Endothelial cell of umbilical vein (primary cell): Measurements from ENCODE around the gene CRIM1. TPM values are rescaled to one million over a fixed set of nuclear protein-coding genes. Genes with fewer than 3 reads are reported as not detected.
A peak's percentile ranks its signal among the peaks of the same experiment; 100 is the strongest.

Source experiments
- BruUV-seq: library from RNA; stranded (reverse); fragments of 400-500 nt; replicated peaks from 2 replicates; lab custom pipeline; 2021; lab: Mats Ljungman, UMichigan
- CTCF ChIA-PET: fragments of 300-600, 350-600 bp; sonication (Branson Sonifier 250); formaldehyde crosslinking; loops from one replicate; lab custom pipeline; 2021; ENCODE audit warnings: antibody characterized with exemption, inconsistent platforms; lab: Charles Lee
- POLR2A ChIA-PET: fragments of 300-600, 350-600 bp; sonication (Branson Sonifier 250); formaldehyde crosslinking; loops from one replicate; lab custom pipeline; 2021; ENCODE audit warnings: antibody characterized with exemption, inconsistent platforms; lab: Charles Lee
- DNase-seq: peaks from one replicate; pipeline ENCODE4 v3.0.0-alpha.2; 2011; ENCODE audit warnings: low read depth, low spot score
- FAIRE-seq: peaks from 2 replicates; lab custom pipeline; 2011; peaks lifted over from hg19 to GRCh38; lab: Jason Lieb, UNC
- H2AFZ ChIP-seq: 2 replicates; pipeline ENCODE4 v1.6.0; 2012; ENCODE audit warnings: low read depth, low read length, control low read depth, inconsistent platforms
- H3K27ac ChIP-seq: 2 replicates; pipeline ENCODE4 v1.5.1; 2011; ENCODE audit warnings: low read depth, mild to moderate bottlenecking, control low read depth, low read length, moderate library complexity; ENCODE audit not compliant: insufficient read depth
- H3K27me3 ChIP-seq, 2 experiments: 2 replicates each; pipeline versions ENCODE4 v1.6.0 to v1.6.1; 2011; ENCODE audit warnings: low read length in 2 of 2, mixed read lengths in 1 of 2; ENCODE audit not compliant: control insufficient read depth in 2 of 2, insufficient read depth in 2 of 2
- H3K36me3 ChIP-seq, 2 experiments: 2 replicates in 1 of 2; 3 replicates in 1 of 2; pipeline ENCODE4 v1.5.1; 2011; ENCODE audit warnings: low read length in 2 of 2, mild to moderate bottlenecking in 1 of 2, moderate library complexity in 1 of 2; ENCODE audit not compliant: control insufficient read depth in 2 of 2, insufficient read depth in 2 of 2; ENCODE audit errors: extremely low read depth in 1 of 2
- H3K4me1 ChIP-seq: 3 replicates; pipeline ENCODE4 v1.5.1; 2011; ENCODE audit warnings: mild to moderate bottlenecking, low read length; ENCODE audit not compliant: control insufficient read depth, insufficient read depth; ENCODE audit errors: extremely low read depth
- H3K4me2 ChIP-seq: 2 replicates; pipeline ENCODE4 v1.6.1; 2011; ENCODE audit warnings: low read length, control low read depth, mixed read lengths; ENCODE audit not compliant: insufficient read depth
- H3K4me3 ChIP-seq, 3 experiments: fragments of 200-600 bp in 1 of 3; sonication (generic), shearing (Covaris generic) in 1 of 3; replicated peaks in 1 of 3; 2 replicates each; pipeline ENCODE4 v1.5.1; 2011 to 2016; ENCODE audit warnings: control low read depth in 3 of 3, low read length in 3 of 3, mild to moderate bottlenecking in 2 of 3, inconsistent platforms in 1 of 3, low read depth in 1 of 3, moderate library complexity in 1 of 3; ENCODE audit not compliant: insufficient read depth in 1 of 3
- H3K79me2 ChIP-seq: 2 replicates; pipeline ENCODE4 v1.6.0; 2012; ENCODE audit warnings: low read length, inconsistent platforms; ENCODE audit not compliant: control insufficient read depth, insufficient read depth
- H3K9ac ChIP-seq: replicated peaks from 2 replicates; pipeline ENCODE3; 2011; ENCODE audit warnings: low read length, control low read depth; ENCODE audit not compliant: insufficient read depth; ENCODE audit errors: extremely low read depth
- H3K9me1 ChIP-seq: replicated peaks from 3 replicates; pipeline ENCODE4 v1.6.0; 2011; ENCODE audit warnings: mild to moderate bottlenecking, low read length; ENCODE audit not compliant: control insufficient read depth, insufficient read depth; ENCODE audit errors: extremely low read depth
- H3K9me3 ChIP-seq: replicated peaks from 2 replicates; pipeline ENCODE4 v1.5.1; 2012; ENCODE audit warnings: low read length, inconsistent platforms; ENCODE audit not compliant: control insufficient read depth, insufficient read depth
- H4K20me1 ChIP-seq: replicated peaks from 2 replicates; pipeline ENCODE3; 2011; ENCODE audit warnings: mild to moderate bottlenecking, low read length; ENCODE audit not compliant: control insufficient read depth, insufficient read depth; ENCODE audit errors: extremely low read depth
- CTCF ChIP-seq, 2 donors: IDR thresholded peaks; 1 replicate in 1 of 2; 2 replicates in 1 of 2; pipeline ENCODE4 v1.5.1; 2011; ENCODE audit warnings: low read length in 2 of 2, mild to moderate bottlenecking in 2 of 2, moderate library complexity in 2 of 2, control low read depth in 1 of 2, inconsistent platforms in 1 of 2, low read depth in 1 of 2; ENCODE audit not compliant: insufficient read depth in 1 of 2; ENCODE audit errors: extremely low read depth in 1 of 2
- EZH2 ChIP-seq: IDR thresholded peaks from 2 replicates; pipeline ENCODE4 v1.6.1; 2012; ENCODE audit warnings: borderline replicate concordance, low read depth, mild to moderate bottlenecking, moderate library complexity, low read length, inconsistent platforms; ENCODE audit not compliant: severe bottlenecking
- FOS ChIP-seq: IDR thresholded peaks from 2 replicates; pipeline ENCODE4 v1.6.1; 2011; ENCODE audit warnings: mild to moderate bottlenecking, low read length, moderate library complexity, borderline replicate concordance; ENCODE audit not compliant: insufficient read depth
- JUN ChIP-seq: IDR thresholded peaks from 2 replicates; pipeline ENCODE4 v1.6.1; 2011; ENCODE audit warnings: borderline replicate concordance, low read depth; ENCODE audit not compliant: insufficient read length, insufficient read depth
- MAX ChIP-seq: IDR thresholded peaks from 2 replicates; pipeline ENCODE4 v1.6.1; 2011; ENCODE audit not compliant: insufficient read depth, insufficient read length
- MYC ChIP-seq: IDR thresholded peaks from one replicate; pipeline ENCODE4 v1.6.1; 2011; ENCODE audit warnings: mild to moderate bottlenecking, low read depth, low read length
- POLR2A ChIP-seq: IDR thresholded peaks from 2 replicates; pipeline ENCODE4 v1.6.1; 2012; ENCODE audit warnings: low read depth, mild to moderate bottlenecking, control low read depth, low read length
- POLR2AphosphoS5 ChIP-seq: IDR thresholded peaks from 2 replicates; pipeline ENCODE4 v1.6.1; 2012; ENCODE audit warnings: low read depth, mild to moderate bottlenecking, control low read depth, low read length, moderate library complexity; ENCODE audit not compliant: insufficient read depth
- dilution Hi-C: fragments of 300-500 bp; cut with MboI; formaldehyde crosslinking; loops from one replicate; pipeline ENCODE4 v1.15.0; 2019; ENCODE audit warnings: low sequenced_read_pairs; ENCODE audit not compliant: extremely low pct_ligation_motif_present
- intact Hi-C: fragments of 100-400 bp; cut with micrococcal nuclease; formaldehyde crosslinking; loops from one replicate; pipeline ENCODE4 v1.10.0; 2022
- polyA plus RNA-seq, 4 experiments: library from polyadenylated mRNA; depleted of rRNA in 3 of 4; stranded (reverse) in 3 of 4; unstranded in 1 of 4; fragments of >200 nt; gene quantifications; 2 replicates each; pipeline versions ENCODE4 v1.2.1 to v1.2.3, GENCODE V29; 2011 to 2012; ENCODE audit warnings: missing spikeins in 1 of 4
- total RNA-seq: library from RNA; stranded (reverse); gene quantifications from 2 replicates; pipeline ENCODE4 v1.2.3, GENCODE V29; 2021

The CRIM1 gene
- total and polyA plus RNA-seq, 2 donors (not counting 3 experiments of a cell fraction or from before 2014, with no cell fraction given) = 422 to 649 TPM

GRCh38 chr2:36473230-36473629, 117.7 kb downstream of the CRIM1 start:
- no peaks in the 10 kb centered on the region for H3K9me1 ChIP-seq
- TF ChIP-seq FOS (no peak), EZH2 (no peak), POLR2A (no peak), POLR2AphosphoS5 (no peak), MAX (no peak)
- H3K27me3 ChIP-seq = no peaks in the 10 kb centered on the region
- intact Hi-C loops = no loop called here
- BruUV-seq = no TSS peak
- CTCF ChIA-PET = no interaction called here
- H3K4me1 ChIP-seq = peaks cover 45% of the 10 kb centered on the region
- DNase-seq (no peak), FAIRE-seq (no peak)
- H3K9me3 ChIP-seq = no peaks in the 10 kb centered on the region
- H3K36me3 ChIP-seq = peaks cover 17 to 31% of the 10 kb centered on the region in 2 experiments
- H4K20me1 ChIP-seq = no peaks in the 10 kb centered on the region
- H3K4me2 ChIP-seq = no peak overlapping the region
- peaks cover 65% of the 10 kb centered on the region for H3K79me2 ChIP-seq
- no peak overlapping the region for H3K4me3 ChIP-seq
- H3K27ac ChIP-seq = no peak overlapping the region
- dilution Hi-C loops = no loop called here
- POLR2A ChIA-PET = no interaction called here
- no peak overlapping the region for H3K9ac ChIP-seq
- no peak overlapping the region for H2AFZ ChIP-seq

GRCh38 chr2:36476411-36476810, 120.8 kb downstream of the CRIM1 start:
- DNase-seq (peak; percentile 51), FAIRE-seq (no peak)
- TF ChIP-seq POLR2A (no peak), MYC (no peak), EZH2 (no peak), POLR2AphosphoS5 (no peak), JUN (no peak), CTCF (IDR thresholded peaks at IDR 0.05; ENCODE audit: extremely low read depth in 1 of 2, insufficient read depth in 1 of 2, low read depth in 1 of 2, low read length in 2 of 2) (no peak)
- CTCF ChIA-PET = no interaction called here
- no peaks in the 10 kb centered on the region for H3K27me3 ChIP-seq
- BruUV-seq = no TSS peak
- intact Hi-C loops (no loop called here), dilution Hi-C loops (no loop called here)
- no peaks in the 10 kb centered on the region for H3K9me1 ChIP-seq
- H3K4me2 ChIP-seq = no peak overlapping the region
- no peaks in the 10 kb centered on the region for H4K20me1 ChIP-seq
- no peaks in the 10 kb centered on the region for H3K9me3 ChIP-seq
- H2AFZ ChIP-seq = no peak overlapping the region
- no peak overlapping the region for H3K4me3 ChIP-seq
- peaks cover 57% of the 10 kb centered on the region for H3K4me1 ChIP-seq
- peak overlapping the region; percentile 82 for H3K27ac ChIP-seq
- POLR2A ChIA-PET = no interaction called here
- H3K79me2 ChIP-seq = peaks cover 67% of the 10 kb centered on the region
- peaks cover 36 to 45% of the 10 kb centered on the region in 2 experiments for H3K36me3 ChIP-seq
- no peak overlapping the region for H3K9ac ChIP-seq
